Mammary epithelial cell (primary cell): ENCODE data around the gene CFAP298.
"Not testable (repeated sequence)": the region's sequence is repeated elsewhere in the genome, so short reads cannot be mapped to it uniquely, and the experiment has no call there.

Experiments used
- EZH2 ChIP-seq: IDR thresholded peaks from 2 replicates; pipeline ENCODE4 v1.6.1; 2012; ENCODE audit warnings: low read length, inconsistent platforms, borderline replicate concordance
- TF ChIP-seq, protein P1 (sequence below), 2 donors: IDR thresholded peaks in 1 of 2; conservative IDR thresholded peaks in 1 of 2; 2 replicates each; pipeline ENCODE4 v1.5.1; 2011 to 2012; ENCODE audit warnings: inconsistent platforms in 2 of 2, low read length in 2 of 2, mild to moderate bottlenecking in 2 of 2, control low read depth in 1 of 2, low read depth in 1 of 2; ENCODE audit not compliant: insufficient read depth in 1 of 2; ENCODE audit errors: extremely low read depth in 1 of 2

DNA sequence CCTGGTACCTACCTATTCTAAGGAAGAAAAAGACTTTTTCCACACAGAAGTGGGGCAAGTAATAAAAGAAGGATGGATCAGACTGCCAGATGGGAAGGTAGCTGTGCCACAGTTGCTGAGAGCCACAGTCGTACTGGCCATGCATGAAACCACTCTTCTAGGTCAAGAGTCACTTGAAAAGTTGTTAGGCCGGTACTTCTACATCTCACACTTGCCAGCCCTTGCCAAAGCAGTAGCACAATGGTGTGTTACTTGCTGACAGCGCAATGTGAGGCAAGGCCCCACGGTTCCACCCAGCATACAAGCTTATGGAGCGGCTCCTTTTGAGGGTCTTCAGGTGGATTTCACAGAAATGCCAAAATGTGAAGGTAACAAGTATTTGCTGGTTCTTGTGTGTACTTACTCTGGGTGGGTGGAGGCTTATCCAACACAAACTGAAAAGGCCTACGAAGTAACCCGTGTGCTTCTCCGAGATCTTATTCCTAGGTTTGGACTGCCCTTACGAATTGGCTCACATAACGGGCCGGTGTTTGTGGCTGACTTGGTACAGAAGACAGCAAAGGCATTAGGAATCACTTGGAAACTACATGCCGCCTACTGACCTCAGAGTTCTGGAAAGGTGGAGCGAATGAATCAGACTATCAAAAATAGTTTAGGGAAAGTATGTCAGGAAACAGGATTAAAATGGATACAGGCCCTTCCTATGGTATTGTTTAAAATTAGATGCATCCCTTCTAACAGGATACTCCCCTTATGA, 49.0 kb upstream of the CFAP298 start:
- TF ChIP-seq, protein P1, sequence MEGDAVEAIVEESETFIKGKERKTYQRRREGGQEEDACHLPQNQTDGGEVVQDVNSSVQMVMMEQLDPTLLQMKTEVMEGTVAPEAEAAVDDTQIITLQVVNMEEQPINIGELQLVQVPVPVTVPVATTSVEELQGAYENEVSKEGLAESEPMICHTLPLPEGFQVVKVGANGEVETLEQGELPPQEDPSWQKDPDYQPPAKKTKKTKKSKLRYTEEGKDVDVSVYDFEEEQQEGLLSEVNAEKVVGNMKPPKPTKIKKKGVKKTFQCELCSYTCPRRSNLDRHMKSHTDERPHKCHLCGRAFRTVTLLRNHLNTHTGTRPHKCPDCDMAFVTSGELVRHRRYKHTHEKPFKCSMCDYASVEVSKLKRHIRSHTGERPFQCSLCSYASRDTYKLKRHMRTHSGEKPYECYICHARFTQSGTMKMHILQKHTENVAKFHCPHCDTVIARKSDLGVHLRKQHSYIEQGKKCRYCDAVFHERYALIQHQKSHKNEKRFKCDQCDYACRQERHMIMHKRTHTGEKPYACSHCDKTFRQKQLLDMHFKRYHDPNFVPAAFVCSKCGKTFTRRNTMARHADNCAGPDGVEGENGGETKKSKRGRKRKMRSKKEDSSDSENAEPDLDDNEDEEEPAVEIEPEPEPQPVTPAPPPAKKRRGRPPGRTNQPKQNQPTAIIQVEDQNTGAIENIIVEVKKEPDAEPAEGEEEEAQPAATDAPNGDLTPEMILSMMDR (conservative IDR thresholded peaks at IDR 0.05 in 1 of 2, IDR thresholded peaks at IDR 0.05 in 1 of 2; ENCODE audit: extremely low read depth in 1 of 2, insufficient read depth in 1 of 2, low read depth in 1 of 2, low read length in 2 of 2), result not testable (repeated sequence)
- not testable (repeated sequence) for TF ChIP-seq EZH2
